ENCODE data around the gene BAIAP3. TPM values are rescaled to one million over a fixed set of nuclear protein-coding genes. Genes with fewer than 3 reads are reported as not detected.
"Not testable (repeated sequence)": the region's sequence is repeated elsewhere in the genome, so short reads cannot be mapped to it uniquely, and the experiment has no call there.

Gene BAIAP3
- total RNA-seq, 1 donor from 2014 or later = 2.3 TPM

GRCh38 chr16:1293921-1294656 is 39.4 kb upstream of the BAIAP3 start:
- Mint-ChIP-seq H3K4me1 (peaks cover 21% of the 10 kb centered on the region), H3K36me3 (no peaks in the 10 kb centered on the region), H3K27me3 (ENCODE audit: low read depth) (peaks cover 36% of the 10 kb centered on the region), H3K4me3 (no peak overlapping the region), H3K27ac (no peak overlapping the region), H3K9me3 (no peaks in the 10 kb centered on the region)
- TF ChIP-seq, protein P1, sequence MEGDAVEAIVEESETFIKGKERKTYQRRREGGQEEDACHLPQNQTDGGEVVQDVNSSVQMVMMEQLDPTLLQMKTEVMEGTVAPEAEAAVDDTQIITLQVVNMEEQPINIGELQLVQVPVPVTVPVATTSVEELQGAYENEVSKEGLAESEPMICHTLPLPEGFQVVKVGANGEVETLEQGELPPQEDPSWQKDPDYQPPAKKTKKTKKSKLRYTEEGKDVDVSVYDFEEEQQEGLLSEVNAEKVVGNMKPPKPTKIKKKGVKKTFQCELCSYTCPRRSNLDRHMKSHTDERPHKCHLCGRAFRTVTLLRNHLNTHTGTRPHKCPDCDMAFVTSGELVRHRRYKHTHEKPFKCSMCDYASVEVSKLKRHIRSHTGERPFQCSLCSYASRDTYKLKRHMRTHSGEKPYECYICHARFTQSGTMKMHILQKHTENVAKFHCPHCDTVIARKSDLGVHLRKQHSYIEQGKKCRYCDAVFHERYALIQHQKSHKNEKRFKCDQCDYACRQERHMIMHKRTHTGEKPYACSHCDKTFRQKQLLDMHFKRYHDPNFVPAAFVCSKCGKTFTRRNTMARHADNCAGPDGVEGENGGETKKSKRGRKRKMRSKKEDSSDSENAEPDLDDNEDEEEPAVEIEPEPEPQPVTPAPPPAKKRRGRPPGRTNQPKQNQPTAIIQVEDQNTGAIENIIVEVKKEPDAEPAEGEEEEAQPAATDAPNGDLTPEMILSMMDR (IDR thresholded peaks at IDR 0.05; ENCODE audit: unreplicated experiment) = no peak
- no peak for DNase-seq (ENCODE audit: low spot score in 2 of 2, unreplicated experiment in 2 of 2)

DNA sequence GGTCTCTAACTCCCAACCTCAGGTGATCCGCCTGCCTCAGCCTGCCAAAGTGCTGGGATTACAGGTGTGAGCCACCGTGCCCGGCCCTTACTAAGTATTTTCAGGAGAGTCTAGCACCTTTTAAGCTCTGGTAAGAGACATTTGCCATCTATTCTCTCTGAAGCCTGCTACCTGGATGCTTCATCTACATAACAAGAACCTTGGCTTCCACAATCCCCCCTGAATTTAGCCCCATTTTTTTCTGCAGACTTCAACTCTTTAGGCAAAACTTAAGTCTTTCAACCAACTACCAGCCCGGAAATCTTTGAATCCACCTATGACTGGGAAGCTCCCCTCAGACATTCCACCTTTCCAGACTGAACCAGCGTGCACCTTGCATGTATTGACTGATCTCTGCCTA is 38.0 kb upstream of the BAIAP3 start:
- H3K27ac Mint-ChIP-seq = no peak overlapping the region
- no peak overlapping the region for H3K4me3 Mint-ChIP-seq
- peaks cover 18% of the 10 kb centered on the region for H3K4me1 Mint-ChIP-seq
- peaks cover 26% of the 10 kb centered on the region for H3K27me3 Mint-ChIP-seq (ENCODE audit: low read depth)
- TF ChIP-seq, protein P1 (IDR thresholded peaks at IDR 0.05; ENCODE audit: unreplicated experiment) = no peak
- no peak for DNase-seq (ENCODE audit: low spot score in 2 of 2, unreplicated experiment in 2 of 2)
- no peaks in the 10 kb centered on the region for H3K36me3 Mint-ChIP-seq
- no peaks in the 10 kb centered on the region for H3K9me3 Mint-ChIP-seq

DNA sequence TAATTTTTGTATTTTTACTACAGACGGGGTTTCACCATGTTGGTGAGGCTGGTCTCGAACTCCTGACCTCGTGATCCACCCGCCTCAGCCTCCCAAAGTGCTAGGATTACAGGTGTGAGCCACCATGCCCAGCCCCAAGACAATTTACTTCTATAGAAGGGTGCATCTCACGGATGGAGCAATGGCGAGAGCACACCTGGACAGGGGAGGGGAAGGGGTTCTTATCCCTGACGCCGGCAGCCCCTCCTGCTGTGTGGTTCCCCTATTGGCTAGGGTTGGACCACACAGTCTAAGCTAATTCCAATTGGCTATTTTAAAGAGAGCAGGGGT is 36.8 kb upstream of the BAIAP3 start:
- H3K27me3 Mint-ChIP-seq (ENCODE audit: low read depth) = peaks cover 19% of the 10 kb centered on the region
- H3K4me3 Mint-ChIP-seq; H3K36me3 Mint-ChIP-seq; DNase-seq (ENCODE audit: low spot score in 2 of 2, unreplicated experiment in 2 of 2); H3K9me3 Mint-ChIP-seq: not testable (repeated sequence)
- peak overlapping the region; percentile 55 for H3K27ac Mint-ChIP-seq
- H3K4me1 Mint-ChIP-seq = peaks cover 21% of the 10 kb centered on the region

- Mint-ChIP-seq H3K27ac (peak overlapping the region; percentile 55), H3K4me3 (no peak overlapping the region), H3K27me3 (ENCODE audit: low read depth) (peaks cover 18% of the 10 kb centered on the region)
These were observed 36.3 kb upstream of the BAIAP3 start for GRCh38 chr16:1297018-1297696.

GRCh38 chr16:1298406-1298805 is 35.0 kb upstream of the BAIAP3 start:
- peaks cover 24% of the 10 kb centered on the region for H3K4me1 Mint-ChIP-seq
- H3K27me3 Mint-ChIP-seq (ENCODE audit: low read depth) = peaks cover 18% of the 10 kb centered on the region
- DNase-seq (ENCODE audit: low spot score in 2 of 2, unreplicated experiment in 2 of 2) = no peak
- H3K4me3 Mint-ChIP-seq = no peak overlapping the region
- no peak overlapping the region for H3K27ac Mint-ChIP-seq
- no peaks in the 10 kb centered on the region for H3K9me3 Mint-ChIP-seq
- TF ChIP-seq, protein P1 (IDR thresholded peaks at IDR 0.05; ENCODE audit: unreplicated experiment) = no peak
- no peaks in the 10 kb centered on the region for H3K36me3 Mint-ChIP-seq

More at GRCh38 chr16:1297018-1297696, 36.3 kb upstream of the BAIAP3 start:
- Mint-ChIP-seq H3K4me1 (peaks cover 24% of the 10 kb centered on the region), H3K36me3 (no peaks in the 10 kb centered on the region), H3K9me3 (no peaks in the 10 kb centered on the region)
- no peak for DNase-seq (ENCODE audit: low spot score in 2 of 2, unreplicated experiment in 2 of 2)
- TF ChIP-seq, protein P1 (IDR thresholded peaks at IDR 0.05; ENCODE audit: unreplicated experiment) = no peak

All from mesothelial cell of epicardium (in vitro differentiated cells).